HepG2 (cell line): ENCODE measurements around the gene RPS8.
A peak's percentile ranks its signal among the peaks of the same experiment; 100 is the strongest.

ENCODE experiments used
- HMGA1 ChIP-seq: sonication (generic); formaldehyde crosslinking; conservative IDR thresholded peaks from 2 replicates; pipeline ENCODE4 v1.4.0; 2020; ENCODE audit warnings: missing genetic modification reagents
- KDM1A ChIP-seq: IDR thresholded peaks from 2 replicates; pipeline ENCODE4 v1.6.1; 2016; ENCODE audit warnings: missing compliant biosample characterization
- MAFK ChIP-seq, 2 experiments: IDR thresholded peaks in 1 of 2; conservative IDR thresholded peaks in 1 of 2; 2 replicates each; pipeline ENCODE4 v1.6.1; 2011; ENCODE audit warnings: improper control_type of control experiment in 2 of 2, low read length in 2 of 2
- MAZ ChIP-seq, 2 experiments: sonication (generic) in 1 of 2; formaldehyde crosslinking in 1 of 2; IDR thresholded peaks; 2 replicates each; pipeline versions ENCODE4 v1.5.0 to v1.6.1; 2012 to 2020; ENCODE audit warnings: low read depth in 2 of 2, mild to moderate bottlenecking in 2 of 2, borderline replicate concordance in 1 of 2, improper control_type of control experiment in 1 of 2, low read length in 1 of 2, missing genetic modification reagents in 1 of 2, moderate library complexity in 1 of 2
- NFE2L2 ChIP-seq: fragments of 150-350 bp; IDR thresholded peaks from 2 replicates; pipeline ENCODE4 v1.6.1; 2014; ENCODE audit warnings: low read length
- PHF20 ChIP-seq: sonication (generic); formaldehyde crosslinking; IDR thresholded peaks from 2 replicates; pipeline ENCODE4 v1.5.0; 2020; ENCODE audit warnings: mild to moderate bottlenecking, missing genetic modification reagents
- POLR2A ChIP-seq, 2 experiments: IDR thresholded peaks; 2 replicates each; pipeline ENCODE4 v1.6.1; 2011; ENCODE audit warnings: low read depth in 2 of 2, low read length in 2 of 2, mild to moderate bottlenecking in 1 of 2, moderate library complexity in 1 of 2; ENCODE audit not compliant: insufficient read depth in 1 of 2
- ZKSCAN8 ChIP-seq: IDR thresholded peaks from 2 replicates; pipeline ENCODE4 v1.6.1; 2016; ENCODE audit warnings: borderline replicate concordance, missing genetic modification reagents, missing compliant biosample characterization
- ZNF557 ChIP-seq: sonication (generic); formaldehyde crosslinking; IDR thresholded peaks from 2 replicates; pipeline ENCODE4 v1.4.0; 2020; ENCODE audit warnings: missing genetic modification reagents
- TF ChIP-seq, protein P1 (sequence below): sonication (generic); formaldehyde crosslinking; IDR thresholded peaks from 2 replicates; pipeline ENCODE4 v1.5.0; 2020; ENCODE audit warnings: mild to moderate bottlenecking, missing genetic modification reagents, moderate library complexity
- TF ChIP-seq, protein P2 (sequence below), 2 experiments: IDR thresholded peaks; 2 replicates each; pipeline ENCODE4 v1.6.1; 2011 to 2012; ENCODE audit warnings: low read length in 2 of 2, borderline replicate concordance in 1 of 2, low read depth in 1 of 2, mild to moderate bottlenecking in 1 of 2, moderate library complexity in 1 of 2

DNA sequence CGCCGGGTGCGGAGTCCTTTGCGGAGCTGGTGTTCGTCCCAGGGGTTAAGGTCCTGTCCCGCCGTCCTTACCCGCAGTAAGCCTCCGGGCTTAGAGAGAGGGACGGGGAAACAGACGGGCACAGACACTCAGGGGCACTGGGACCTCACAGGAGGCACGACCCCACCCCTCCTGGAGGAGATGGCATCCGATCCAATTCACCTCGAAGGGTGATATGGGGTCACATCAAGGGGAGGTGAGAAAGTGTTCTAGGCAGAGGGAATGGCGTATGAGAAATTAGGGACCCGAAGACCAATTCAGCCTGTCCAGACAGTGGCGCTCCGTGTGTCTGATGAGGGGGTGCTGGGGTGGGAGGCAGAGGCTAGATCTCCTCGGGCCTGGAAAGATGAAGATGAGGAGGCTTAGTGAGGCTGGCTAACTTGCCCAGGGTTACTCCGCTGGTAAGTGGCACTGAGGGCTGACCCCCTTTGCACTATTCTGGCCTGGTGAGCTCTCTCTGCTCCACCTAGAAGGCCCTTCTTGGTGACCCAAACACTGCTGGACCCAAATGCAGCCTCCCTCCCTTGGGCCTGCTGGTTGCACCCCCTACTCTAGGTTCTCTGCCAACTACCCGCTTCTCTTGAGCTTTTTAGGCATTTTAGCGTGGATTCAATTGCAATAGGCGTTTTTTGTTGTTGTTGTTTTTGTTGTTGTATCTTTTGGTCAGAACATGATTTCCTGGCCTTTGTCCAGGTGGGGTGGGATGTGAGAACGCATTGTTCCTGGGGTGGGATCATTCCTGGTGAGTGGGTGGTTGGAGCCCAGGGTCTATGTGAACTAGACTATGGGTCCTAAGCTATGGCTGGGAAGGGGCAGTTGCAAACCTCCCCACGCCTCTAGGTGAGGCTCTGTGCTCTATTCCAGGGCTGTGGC lies 45.2 kb downstream of the RPS8 start:
- TF ChIP-seq ZNF557 (CRISPR knock-in tag) (no peak), HMGA1 (CRISPR knock-in tag) (no peak), MAZ (IDR thresholded peaks at IDR 0.05; ENCODE audit: borderline replicate concordance, low read depth, low read length) (no peak), MAZ (CRISPR knock-in tag; IDR thresholded peaks at IDR 0.05; ENCODE audit: low read depth) (peak; percentile 43; the same call in 1 of the 2 replicates), NFE2L2 (no peak), POLR2A (IDR thresholded peaks at IDR 0.05; ENCODE audit: insufficient read depth in 1 of 2, low read depth in 2 of 2, low read length in 2 of 2) (no peak), ZKSCAN8 (CRISPR knock-in tag) (no peak), KDM1A (CRISPR knock-in tag) (no peak), MAFK (conservative IDR thresholded peaks at IDR 0.05 in 1 of 2, IDR thresholded peaks at IDR 0.05 in 1 of 2; ENCODE audit: low read length in 2 of 2) (no peak), PHF20 (no peak)
- TF ChIP-seq, protein P1, sequence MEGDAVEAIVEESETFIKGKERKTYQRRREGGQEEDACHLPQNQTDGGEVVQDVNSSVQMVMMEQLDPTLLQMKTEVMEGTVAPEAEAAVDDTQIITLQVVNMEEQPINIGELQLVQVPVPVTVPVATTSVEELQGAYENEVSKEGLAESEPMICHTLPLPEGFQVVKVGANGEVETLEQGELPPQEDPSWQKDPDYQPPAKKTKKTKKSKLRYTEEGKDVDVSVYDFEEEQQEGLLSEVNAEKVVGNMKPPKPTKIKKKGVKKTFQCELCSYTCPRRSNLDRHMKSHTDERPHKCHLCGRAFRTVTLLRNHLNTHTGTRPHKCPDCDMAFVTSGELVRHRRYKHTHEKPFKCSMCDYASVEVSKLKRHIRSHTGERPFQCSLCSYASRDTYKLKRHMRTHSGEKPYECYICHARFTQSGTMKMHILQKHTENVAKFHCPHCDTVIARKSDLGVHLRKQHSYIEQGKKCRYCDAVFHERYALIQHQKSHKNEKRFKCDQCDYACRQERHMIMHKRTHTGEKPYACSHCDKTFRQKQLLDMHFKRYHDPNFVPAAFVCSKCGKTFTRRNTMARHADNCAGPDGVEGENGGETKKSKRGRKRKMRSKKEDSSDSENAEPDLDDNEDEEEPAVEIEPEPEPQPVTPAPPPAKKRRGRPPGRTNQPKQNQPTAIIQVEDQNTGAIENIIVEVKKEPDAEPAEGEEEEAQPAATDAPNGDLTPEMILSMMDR, result peak; percentile 27; the same call in 1 of the 2 replicates
- TF ChIP-seq, protein P2, sequence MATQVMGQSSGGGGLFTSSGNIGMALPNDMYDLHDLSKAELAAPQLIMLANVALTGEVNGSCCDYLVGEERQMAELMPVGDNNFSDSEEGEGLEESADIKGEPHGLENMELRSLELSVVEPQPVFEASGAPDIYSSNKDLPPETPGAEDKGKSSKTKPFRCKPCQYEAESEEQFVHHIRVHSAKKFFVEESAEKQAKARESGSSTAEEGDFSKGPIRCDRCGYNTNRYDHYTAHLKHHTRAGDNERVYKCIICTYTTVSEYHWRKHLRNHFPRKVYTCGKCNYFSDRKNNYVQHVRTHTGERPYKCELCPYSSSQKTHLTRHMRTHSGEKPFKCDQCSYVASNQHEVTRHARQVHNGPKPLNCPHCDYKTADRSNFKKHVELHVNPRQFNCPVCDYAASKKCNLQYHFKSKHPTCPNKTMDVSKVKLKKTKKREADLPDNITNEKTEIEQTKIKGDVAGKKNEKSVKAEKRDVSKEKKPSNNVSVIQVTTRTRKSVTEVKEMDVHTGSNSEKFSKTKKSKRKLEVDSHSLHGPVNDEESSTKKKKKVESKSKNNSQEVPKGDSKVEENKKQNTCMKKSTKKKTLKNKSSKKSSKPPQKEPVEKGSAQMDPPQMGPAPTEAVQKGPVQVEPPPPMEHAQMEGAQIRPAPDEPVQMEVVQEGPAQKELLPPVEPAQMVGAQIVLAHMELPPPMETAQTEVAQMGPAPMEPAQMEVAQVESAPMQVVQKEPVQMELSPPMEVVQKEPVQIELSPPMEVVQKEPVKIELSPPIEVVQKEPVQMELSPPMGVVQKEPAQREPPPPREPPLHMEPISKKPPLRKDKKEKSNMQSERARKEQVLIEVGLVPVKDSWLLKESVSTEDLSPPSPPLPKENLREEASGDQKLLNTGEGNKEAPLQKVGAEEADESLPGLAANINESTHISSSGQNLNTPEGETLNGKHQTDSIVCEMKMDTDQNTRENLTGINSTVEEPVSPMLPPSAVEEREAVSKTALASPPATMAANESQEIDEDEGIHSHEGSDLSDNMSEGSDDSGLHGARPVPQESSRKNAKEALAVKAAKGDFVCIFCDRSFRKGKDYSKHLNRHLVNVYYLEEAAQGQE (IDR thresholded peaks at IDR 0.05; ENCODE audit: borderline replicate concordance in 1 of 2, low read depth in 1 of 2, low read length in 2 of 2), result no peak
